ENCODE results near the gene PRKAG2. TPM values are rescaled to one million over a fixed set of nuclear protein-coding genes. Genes with fewer than 3 reads are reported as not detected.

The PRKAG2 gene
- total and polyA plus RNA-seq, 2 of the 8 experiments (the other 6 are each of a cell fraction or from before 2014, with no cell fraction given), result 7.5 to 18.1 TPM

DNA sequence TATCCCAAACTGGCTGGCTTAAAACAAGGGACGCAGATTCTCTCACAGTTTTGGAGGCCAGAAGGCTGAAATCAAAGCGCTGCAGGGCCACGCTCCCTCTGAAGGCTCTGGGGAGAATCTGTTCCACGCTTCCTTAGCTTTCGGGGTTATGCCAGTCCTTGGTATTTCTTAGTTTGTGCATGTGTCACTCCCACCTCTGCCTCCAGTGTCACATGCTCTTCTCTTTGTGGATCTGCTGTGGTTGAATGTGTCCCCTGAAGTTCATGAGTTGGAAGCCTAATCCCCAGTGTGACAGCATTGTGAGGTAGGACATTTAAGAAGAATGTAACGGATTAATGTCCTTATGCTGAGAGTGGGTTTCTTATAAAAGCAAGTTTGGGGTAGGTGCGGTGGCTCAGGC lies 327.8 kb downstream of the PRKAG2 start:
- H4K20me1 ChIP-seq (replicated peaks in 1 of 2; ENCODE audit: control insufficient read depth in 1 of 2, insufficient read depth in 2 of 2, low read length in 2 of 2), result no peaks in the 10 kb centered on the region
- no peak overlapping the region for H2BK5ac ChIP-seq (ENCODE audit: low read depth, low read length)
- H3K4ac ChIP-seq (replicated peaks; ENCODE audit: insufficient read length, low read depth, low read length), result no peak overlapping the region
- no peaks in the 10 kb centered on the region; a peak in 3 of 7 replicates for H3K4me1 ChIP-seq (replicated peaks in 1 of 4; ENCODE audit: control insufficient read depth in 3 of 4, insufficient read depth in 4 of 4, low read length in 3 of 4)
- no peak overlapping the region for H3K14ac ChIP-seq (ENCODE audit: insufficient read length)
- H3K36me3 ChIP-seq (ENCODE audit: control insufficient read depth in 2 of 4, insufficient read depth in 4 of 4, low read length in 3 of 4), result no peaks in the 10 kb centered on the region
- no peaks in the 10 kb centered on the region for H3K23me2 ChIP-seq (ENCODE audit: low read depth, low read length)
- H2BK12ac ChIP-seq (ENCODE audit: low read depth, low read length), result no peak overlapping the region
- CTCF ChIA-PET (ENCODE audit: partially characterized antibody), result interaction anchor here (1.7 kb wide), 1 partner anchor 100 kb away, joined by 3 read pairs; no protein-coding TSS in a partner anchor
- no peak overlapping the region for H4K8ac ChIP-seq (ENCODE audit: extremely low read depth, insufficient read depth, low read length)
- no peak overlapping the region for H2AFZ ChIP-seq (ENCODE audit: low read length)
- no peaks in the 10 kb centered on the region for H3K79me1 ChIP-seq (ENCODE audit: low read depth, low read length)
- whole genome bisulfite sequencing, 2 experiments (ENCODE audit: extremely low coverage in 1 of 2, insufficient coverage in 1 of 2, insufficient read length in 1 of 2, insufficient replicate concordance in 2 of 2, low coverage in 1 of 2, low lambda C conversion rate in 2 of 2, missing lambda C conversion rate in 1 of 2), result 95% methylated on average over 7 of the region's 7 CpGs; no CpG with 5 or more reads in 1 of the 2 experiments
- POLR2A ChIA-PET (ENCODE audit: partially characterized antibody), result no interaction called here
- no peak for FAIRE-seq
- no peak overlapping the region for H2BK15ac ChIP-seq (ENCODE audit: low read length)
- no peak overlapping the region for H2BK120ac ChIP-seq (replicated peaks; ENCODE audit: low read depth, low read length)
- H2AK5ac ChIP-seq (ENCODE audit: low read depth, low read length), result no peak overlapping the region
- H4K5ac ChIP-seq (ENCODE audit: insufficient read length, low read depth, low read length), result no peak overlapping the region
- TF ChIP-seq TCF12 (IDR thresholded peaks at IDR 0.05; ENCODE audit: low read depth, low read length) (no peak), POLR2A (IDR thresholded peaks at IDR 0.05; ENCODE audit: control extremely low read depth in 1 of 2, low read depth in 2 of 2, low read length in 2 of 2) (no peak), BRCA1 (IDR thresholded peaks at IDR 0.05; ENCODE audit: low read depth, low read length) (no peak), CTBP2 (IDR thresholded peaks at IDR 0.05; ENCODE audit: borderline replicate concordance, insufficient read depth, insufficient read length, low read length) (no peak), RNF2 (IDR thresholded peaks at IDR 0.05; ENCODE audit: borderline replicate concordance, low read depth, low read length, missing control alignments, poor library complexity, severe bottlenecking) (no peak), POLR2AphosphoS5 (IDR thresholded peaks at IDR 0.05; ENCODE audit: low read depth, low read length) (no peak), KDM5A (IDR thresholded peaks at IDR 0.05; ENCODE audit: low read length) (no peak), EP300 (IDR thresholded peaks at IDR 0.05; ENCODE audit: borderline replicate concordance in 1 of 2, low read depth in 2 of 2, low read length in 2 of 2) (no peak), KDM4A (IDR thresholded peaks at IDR 0.05; ENCODE audit: low read depth, low read length, severe bottlenecking) (no peak), SIRT6 (IDR thresholded peaks at IDR 0.05; ENCODE audit: low read length) (no peak), POU5F1 (IDR thresholded peaks at IDR 0.05; ENCODE audit: low read depth, low read length) (no peak), RBBP5 (IDR thresholded peaks at IDR 0.05; ENCODE audit: borderline replicate concordance, low read depth, low read length) (no peak), ATF3 (IDR thresholded peaks at IDR 0.05; ENCODE audit: insufficient read depth, low read depth, low read length) (no peak)
- no peaks in the 10 kb centered on the region for H3K79me2 ChIP-seq (ENCODE audit: control insufficient read depth in 1 of 2, insufficient read depth in 2 of 2, low read length in 2 of 2)
- H3K18ac ChIP-seq (ENCODE audit: extremely low read depth, low read length), result no peak overlapping the region
- H4K91ac ChIP-seq (replicated peaks; ENCODE audit: insufficient read length, low read length), result no peak overlapping the region
- H3K27ac ChIP-seq (ENCODE audit: low read depth, low read length), result no peak overlapping the region
- no peak for DNase-seq (ENCODE audit: low read depth in 1 of 2, low spot score in 2 of 2)
- no peak overlapping the region for H3K23ac ChIP-seq (ENCODE audit: insufficient read length)
- H3K56ac ChIP-seq (replicated peaks; ENCODE audit: insufficient read length, low read depth, low read length), result no peak overlapping the region
- no peak overlapping the region for H3K4me2 ChIP-seq (ENCODE audit: insufficient read depth in 1 of 2, low read depth in 2 of 2, low read length in 2 of 2)
- H3K27me3 ChIP-seq (replicated peaks in 1 of 4; ENCODE audit: control insufficient read depth in 3 of 4, extremely low read depth in 1 of 4, insufficient read depth in 3 of 4, low read length in 3 of 4), result no peaks in the 10 kb centered on the region
- H3K9ac ChIP-seq (replicated peaks in 1 of 4; ENCODE audit: extremely low read depth in 1 of 4, low read depth in 3 of 4, low read length in 3 of 4), result no peak overlapping the region
- no peak overlapping the region for H2BK20ac ChIP-seq (ENCODE audit: low read length)
- no peaks in the 10 kb centered on the region for H3K9me3 ChIP-seq (ENCODE audit: insufficient read depth in 2 of 2, low read depth in 1 of 2, low read length in 1 of 2)
- H3K4me3 ChIP-seq (ENCODE audit: extremely low read depth in 1 of 4, insufficient read depth in 2 of 4, low read depth in 3 of 4, low read length in 4 of 4), result no peak overlapping the region

Data from H1 (cell line).